Measurements from ENCODE around the gene JAZF1.

JAZF1 gene

DNA sequence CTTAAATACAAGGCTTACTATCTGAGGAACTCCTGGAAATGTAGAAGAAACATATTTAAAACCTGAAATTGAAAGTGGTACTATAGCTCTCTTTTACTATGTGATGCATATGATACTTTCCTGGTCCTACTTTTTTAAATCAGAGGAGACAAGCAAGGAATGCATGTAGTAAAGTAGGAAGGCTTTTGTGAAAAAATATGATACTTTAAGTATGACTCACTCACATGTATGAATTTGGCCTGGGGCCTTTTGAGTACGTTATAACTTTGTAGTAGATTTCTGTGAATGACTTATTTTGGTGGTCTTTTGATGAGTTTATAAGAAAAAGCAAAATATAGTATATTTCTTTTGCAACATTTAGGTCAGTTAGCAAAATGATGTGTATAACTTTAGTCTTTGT, 386.8 kb downstream of the JAZF1 start:
- no peak for DNase-seq

DNA sequence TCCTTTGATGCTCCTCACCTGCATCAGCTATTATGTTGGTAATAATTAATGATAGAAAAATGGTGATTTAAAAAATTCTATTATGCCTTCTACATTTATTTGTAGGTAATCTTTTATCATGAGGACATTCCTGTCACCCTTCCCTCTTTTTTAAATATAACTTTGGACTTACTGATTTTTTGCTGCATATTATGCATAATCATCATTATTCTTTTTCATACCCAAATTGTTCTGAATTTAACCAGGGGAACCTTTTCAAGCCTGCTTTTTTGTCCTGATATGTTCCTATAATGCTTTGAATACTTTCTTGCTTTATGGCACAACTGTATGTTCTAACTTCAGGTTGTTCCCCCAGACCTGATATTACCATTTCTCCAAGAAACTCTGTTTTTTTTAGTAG, 392.2 kb downstream of the JAZF1 start:
- no peak for DNase-seq

DNA sequence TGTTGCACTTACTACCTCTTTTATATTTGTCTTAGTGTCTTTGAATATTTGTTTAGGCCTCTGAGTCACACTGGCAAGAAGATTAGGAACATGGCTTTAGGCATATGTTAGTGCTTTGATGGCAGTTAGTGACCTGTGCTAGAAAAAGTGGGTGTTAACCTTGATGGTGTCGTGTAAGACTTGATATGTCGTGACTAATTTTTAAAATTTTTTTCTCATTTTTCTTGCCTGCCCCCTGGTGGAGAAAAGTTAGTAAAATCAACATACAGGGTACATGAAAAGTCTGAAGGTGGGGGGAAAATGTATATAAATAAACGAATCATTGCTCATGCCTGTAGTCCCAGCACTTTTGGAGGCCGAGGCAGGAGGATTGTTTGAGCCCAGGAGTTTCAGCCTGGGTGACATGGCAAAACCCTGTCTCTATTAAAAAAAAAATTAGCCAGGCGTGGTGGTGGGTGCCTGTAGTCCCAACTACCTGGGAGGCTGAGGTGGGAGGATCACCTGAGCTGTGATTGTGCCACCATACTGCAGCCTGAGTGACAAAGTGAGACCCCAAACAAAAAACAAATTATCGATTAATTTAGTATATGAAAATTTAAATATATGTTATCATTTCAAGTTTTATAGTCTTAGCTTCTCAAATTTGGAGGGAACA, 396.1 kb downstream of the JAZF1 start:
- peak in 1 of 2 donors; percentile 65 for DNase-seq

- DNase-seq: no peak
Measured at GRCh38 chr7:27782849-27783248, 397.7 kb downstream of the JAZF1 start.

- no peak for DNase-seq
Measured at GRCh38 chr7:27781188-27781587, 399.4 kb downstream of the JAZF1 start.
